ENCODE results near the gene AKIRIN2.

AKIRIN2 gene

GRCh38 chr6:87654875-87655454 lies 47.1 kb downstream of the AKIRIN2 start:
- DNase-seq (ENCODE audit: low read depth): no peak

DNA sequence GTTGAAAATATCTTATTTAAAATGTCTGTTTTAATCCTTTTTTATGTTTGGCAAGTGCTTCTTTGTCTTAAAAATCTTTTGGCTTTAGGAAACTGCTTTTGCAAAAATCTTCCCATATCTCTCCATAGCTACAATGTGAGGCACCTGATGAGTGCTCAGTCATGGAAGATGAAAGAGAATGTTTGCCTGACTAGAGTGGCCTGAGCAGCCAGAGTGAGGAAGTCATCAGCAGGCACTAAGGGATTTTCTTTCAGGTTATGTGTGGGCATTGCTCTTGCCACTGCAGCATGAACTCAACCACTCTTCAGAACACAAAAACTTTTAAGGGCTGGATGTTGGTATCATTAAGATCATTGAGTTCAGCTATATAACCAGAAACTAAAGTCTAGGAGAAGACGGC lies 47.9 kb downstream of the AKIRIN2 start:
- no peak for DNase-seq (ENCODE audit: low read depth)

DNA sequence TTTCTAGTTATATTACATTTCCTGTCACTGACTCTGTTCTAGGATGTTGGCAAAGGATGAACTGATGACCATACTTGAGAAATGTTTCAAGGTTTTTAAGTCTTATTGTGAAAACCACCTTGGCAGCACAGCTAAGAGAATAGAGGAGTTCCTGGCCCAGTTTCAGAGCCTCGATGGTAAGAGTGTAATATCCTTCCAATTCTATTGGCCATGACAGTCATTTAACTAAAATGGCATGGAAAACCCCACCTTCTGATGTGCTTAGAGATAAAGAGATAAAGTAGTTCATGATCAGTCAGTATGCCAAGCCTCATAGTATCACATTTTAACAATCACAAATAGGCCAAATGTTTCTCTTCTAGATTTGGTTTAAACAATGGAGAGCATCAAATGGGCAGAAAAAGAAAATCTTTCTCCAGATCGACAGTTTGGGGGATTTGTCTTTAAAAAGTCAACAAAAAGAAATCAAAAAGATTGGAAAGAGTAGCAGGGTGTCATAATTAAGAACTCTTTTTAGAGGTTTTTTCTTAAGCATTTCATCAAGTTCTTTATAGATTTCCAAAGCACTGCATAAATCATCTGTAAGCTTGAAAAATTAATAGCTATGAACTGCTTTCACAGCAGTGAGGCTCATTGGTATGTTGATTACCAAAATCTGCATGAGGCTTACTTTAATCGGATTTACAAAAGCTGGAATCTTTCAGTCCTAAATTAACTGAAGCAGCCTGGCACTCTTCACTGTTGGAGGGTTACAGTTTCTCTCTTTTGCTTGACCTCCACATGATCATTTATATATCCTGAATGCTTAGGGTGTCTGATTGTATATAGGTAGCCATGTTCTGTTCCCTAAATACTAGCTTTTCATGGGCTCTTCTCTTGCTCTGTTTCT lies 48.7 kb downstream of the AKIRIN2 start:
- no peak for DNase-seq (ENCODE audit: low read depth)

- DNase-seq (ENCODE audit: low read depth): no peak
These were observed 57.0 kb downstream of the AKIRIN2 start for GRCh38 chr6:87645080-87645479.

GRCh38 chr6:87641065-87641692 lies 60.9 kb downstream of the AKIRIN2 start:
- DNase-seq (ENCODE audit: low read depth): no peak

- DNase-seq (ENCODE audit: low read depth): no peak
These were observed 62.7 kb downstream of the AKIRIN2 start for GRCh38 chr6:87639373-87639772.

- DNase-seq (ENCODE audit: low read depth): no peak
These were observed 64.9 kb downstream of the AKIRIN2 start for GRCh38 chr6:87637106-87637505.

- DNase-seq (ENCODE audit: low read depth): no peak
These were observed 65.7 kb downstream of the AKIRIN2 start for GRCh38 chr6:87636315-87636714.

DNA sequence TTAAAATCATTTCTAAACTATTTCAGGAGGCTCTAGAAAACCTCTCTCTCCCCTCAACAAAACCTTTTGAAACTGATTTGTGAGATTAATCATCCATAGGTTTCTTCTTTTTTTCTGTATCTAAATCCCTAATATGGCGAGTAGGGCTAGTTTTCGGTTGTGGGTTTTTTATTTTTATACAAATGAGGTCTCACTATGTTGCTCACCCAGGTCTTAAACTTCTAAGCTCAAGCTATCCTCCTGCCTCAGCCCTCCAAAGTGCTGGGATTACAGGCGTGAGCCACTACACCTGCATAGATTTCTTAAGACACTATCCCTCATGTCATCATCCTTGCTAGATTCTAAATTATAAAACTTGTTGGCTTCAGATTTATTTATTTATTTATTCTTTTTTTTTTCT lies 68.2 kb downstream of the AKIRIN2 start:
- DNase-seq (ENCODE audit: low read depth): no peak

DNA sequence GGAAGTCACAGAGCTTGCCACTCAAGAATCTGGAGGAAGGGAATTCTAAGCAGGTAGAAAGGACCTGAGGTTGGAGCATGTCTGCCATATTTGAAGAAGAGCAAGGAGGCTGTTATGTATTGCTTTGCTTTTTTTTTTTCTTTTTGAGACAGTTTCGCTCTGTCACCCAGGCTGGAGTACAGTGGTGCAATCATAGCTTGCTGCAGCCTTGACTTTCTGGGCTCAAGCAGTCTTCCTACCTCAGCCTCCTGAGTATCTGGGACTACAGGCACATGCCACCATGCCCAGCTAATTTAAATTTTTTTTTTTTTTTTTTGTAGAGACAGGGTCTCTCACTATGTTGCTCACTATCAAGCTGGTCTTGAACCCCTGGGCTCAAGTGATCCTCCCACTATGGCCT lies 71.3 kb downstream of the AKIRIN2 start:
- DNase-seq (ENCODE audit: low read depth): no peak

DNA sequence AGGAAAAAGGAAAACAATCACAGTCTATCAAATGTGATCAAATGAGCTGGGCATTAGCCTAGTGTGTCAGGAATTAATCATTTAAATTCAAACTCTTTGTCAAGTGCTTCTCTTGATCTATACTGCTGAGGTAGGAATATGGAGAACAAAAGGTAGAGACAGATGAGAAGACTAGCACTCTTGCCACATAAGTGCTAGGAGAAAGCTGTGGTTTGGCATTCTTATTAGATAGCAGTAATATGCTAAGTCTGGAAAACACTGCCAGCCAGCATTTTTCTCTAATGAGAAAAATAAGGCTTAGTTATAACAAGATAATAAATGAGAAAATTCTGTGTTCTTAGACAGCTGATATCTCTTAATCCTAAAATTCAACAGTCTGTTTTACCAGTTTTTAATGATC lies 73.2 kb downstream of the AKIRIN2 start:
- DNase-seq (ENCODE audit: low read depth): no peak

GRCh38 chr6:87628424-87628823 lies 73.6 kb downstream of the AKIRIN2 start:
- DNase-seq (ENCODE audit: low read depth): no peak

Data from activated T-helper 1 cell treated with Interleukin-2 at 50 U/mL for 16 hours (primary cell).